HG03039 (cell line): Measurements from ENCODE around the gene GAS7.
"Not testable (repeated sequence)": the region's sequence is repeated elsewhere in the genome, so short reads cannot be mapped to it uniquely, and the experiment has no call there.

Source experiments
- ATAC-seq: cut with Tn5 transposase; IDR thresholded peaks from one replicate; pipeline ENCODE4 v1.9.1; 2021; ENCODE audit warnings: mild to moderate bottlenecking, moderate library complexity; ENCODE audit not compliant: unreplicated experiment

Gene GAS7

GRCh38 chr17:10115536-10115932 is 82.9 kb downstream of the GAS7 start:
- no peak for ATAC-seq

- ATAC-seq: no peak
Measured at GRCh38 chr17:10114931-10115535, 83.4 kb downstream of the GAS7 start.

- no peak for ATAC-seq
Measured at GRCh38 chr17:10112962-10113361, 85.4 kb downstream of the GAS7 start.

GRCh38 chr17:10111907-10112452 is 86.4 kb downstream of the GAS7 start:
- ATAC-seq: no peak

- ATAC-seq: no peak
Measured at GRCh38 chr17:10109146-10109545, 89.3 kb downstream of the GAS7 start.

GRCh38 chr17:10107316-10108165 is 90.9 kb downstream of the GAS7 start:
- no peak for ATAC-seq

GRCh38 chr17:10106067-10106466 is 92.3 kb downstream of the GAS7 start:
- ATAC-seq: no peak

GRCh38 chr17:10105513-10106001 is 92.8 kb downstream of the GAS7 start:
- no peak for ATAC-seq

- ATAC-seq: no peak
Measured at GRCh38 chr17:10103712-10104111, 94.7 kb downstream of the GAS7 start.

- no peak for ATAC-seq
Measured at GRCh38 chr17:10102817-10103216, 95.6 kb downstream of the GAS7 start.

- no peak for ATAC-seq
Measured at GRCh38 chr17:10099051-10099571, 99.3 kb downstream of the GAS7 start.

- ATAC-seq: no peak
Measured at GRCh38 chr17:10096596-10096995, 101.8 kb downstream of the GAS7 start.

GRCh38 chr17:10095295-10095694 is 103.1 kb downstream of the GAS7 start:
- ATAC-seq: not testable (repeated sequence)

- no peak for ATAC-seq
Measured at GRCh38 chr17:10094797-10095196, 103.6 kb downstream of the GAS7 start.

GRCh38 chr17:10092595-10092994 is 105.8 kb downstream of the GAS7 start:
- no peak for ATAC-seq

- no peak for ATAC-seq
Measured at GRCh38 chr17:10091046-10091445, 107.4 kb downstream of the GAS7 start.

- ATAC-seq: no peak
Measured at GRCh38 chr17:10089196-10089804, 109.1 kb downstream of the GAS7 start.

- no peak for ATAC-seq
Measured at GRCh38 chr17:10088444-10088843, 110.0 kb downstream of the GAS7 start.

- no peak for ATAC-seq
Measured at GRCh38 chr17:10087355-10087754, 111.1 kb downstream of the GAS7 start.

GRCh38 chr17:10083864-10084263 is 114.5 kb downstream of the GAS7 start:
- ATAC-seq: no peak

GRCh38 chr17:10082795-10083194 is 115.6 kb downstream of the GAS7 start:
- no peak for ATAC-seq
